Activated CD4-positive, CD25-positive, alpha-beta regulatory T cell treated with anti-CD3 and anti-CD28 coated beads, Interleukin-2, amount 50 U/mL, for 16 hours (primary cell): ENCODE data around the gene C2CD2.

Source experiments
- DNase-seq: peaks from one replicate; pipeline ENCODE4 v3.0.0-alpha.2; 2020; ENCODE audit warnings: low read depth, low spot score

C2CD2 gene

GRCh38 chr21:41888749-41889376 lies 65.0 kb downstream of the C2CD2 start:
- no peak for DNase-seq

GRCh38 chr21:41887667-41888066 lies 66.2 kb downstream of the C2CD2 start:
- no peak for DNase-seq

GRCh38 chr21:41886328-41886727 lies 67.5 kb downstream of the C2CD2 start:
- DNase-seq, result no peak

- DNase-seq, result no peak
Observed at GRCh38 chr21:41885341-41886024, 68.3 kb downstream of the C2CD2 start.

GRCh38 chr21:41884501-41885030 lies 69.3 kb downstream of the C2CD2 start:
- no peak for DNase-seq

GRCh38 chr21:41883582-41883981 lies 70.2 kb downstream of the C2CD2 start:
- no peak for DNase-seq

- no peak for DNase-seq
Observed at GRCh38 chr21:41881051-41881450, 72.8 kb downstream of the C2CD2 start.

GRCh38 chr21:41880153-41880552 lies 73.7 kb downstream of the C2CD2 start:
- no peak for DNase-seq

GRCh38 chr21:41879190-41879998 lies 74.4 kb downstream of the C2CD2 start, which contains the start of gene PRDM15:
Gene PRDM15 (minus strand): TSS chr21:41879344. CDS start chr21:41860363, 18,981 bp downstream.
- peak; percentile 70 for DNase-seq

- peak; percentile 62 for DNase-seq
Observed at GRCh38 chr21:41878831-41879189, 75.0 kb downstream of the C2CD2 start.

- no peak for DNase-seq
Observed at GRCh38 chr21:41877901-41878830, 75.7 kb downstream of the C2CD2 start.

GRCh38 chr21:41876928-41877652 lies 76.7 kb downstream of the C2CD2 start:
- DNase-seq, result no peak

GRCh38 chr21:41876396-41876795 lies 77.4 kb downstream of the C2CD2 start:
- DNase-seq, result no peak

- no peak for DNase-seq
Observed at GRCh38 chr21:41875086-41875485, 78.7 kb downstream of the C2CD2 start.

- DNase-seq, result no peak
Observed at GRCh38 chr21:41874611-41875010, 79.2 kb downstream of the C2CD2 start.

- no peak for DNase-seq
Observed at GRCh38 chr21:41873426-41873825, 80.4 kb downstream of the C2CD2 start.

GRCh38 chr21:41873005-41873404 lies 80.8 kb downstream of the C2CD2 start:
- DNase-seq, result no peak

GRCh38 chr21:41871293-41872030 lies 82.4 kb downstream of the C2CD2 start:
- no peak for DNase-seq

- DNase-seq, result no peak
Observed at GRCh38 chr21:41869771-41870170, 84.0 kb downstream of the C2CD2 start.
